Chondrocyte (in vitro differentiated cells): ENCODE measurements around the gene IGSF1. TPM values are rescaled to one million over a fixed set of nuclear protein-coding genes. Genes with fewer than 3 reads are reported as not detected.
A peak's percentile ranks its signal among the peaks of the same experiment; 100 is the strongest.

Experiments
- DNase-seq: peaks from one replicate; pipeline ENCODE4 v3.0.0; 2021; ENCODE audit warnings: mixed read lengths, low spot score
- H3K27ac Mint-ChIP-seq: one replicate; pipeline ENCODE4 v1.8.0; 2021; ENCODE audit warnings: mild to moderate bottlenecking, moderate library complexity, mixed read lengths; ENCODE audit not compliant: unreplicated experiment
- H3K27me3 Mint-ChIP-seq: 2 replicates; pipeline ENCODE4 v1.8.0; 2021; ENCODE audit warnings: low read depth, mixed read lengths
- H3K36me3 Mint-ChIP-seq: 2 replicates; pipeline ENCODE4 v1.8.0; 2021; ENCODE audit warnings: low read depth, mixed read lengths
- H3K4me1 Mint-ChIP-seq: 2 replicates; pipeline ENCODE4 v1.8.0; 2021; ENCODE audit warnings: low read depth, mild to moderate bottlenecking, mixed read lengths
- H3K4me3 Mint-ChIP-seq: one replicate; pipeline ENCODE4 v1.8.0; 2021; ENCODE audit warnings: mild to moderate bottlenecking, moderate library complexity, mixed read lengths; ENCODE audit not compliant: unreplicated experiment
- H3K9me3 Mint-ChIP-seq: 2 replicates; pipeline ENCODE4 v1.8.0; 2021; ENCODE audit warnings: low read depth, mixed read lengths
- CTCF ChIP-seq: fragments of 200-600 bp; sonication (generic); IDR thresholded peaks from 2 replicates; pipeline ENCODE4 v1.5.0; 2021; ENCODE audit warnings: antibody characterized with exemption, mild to moderate bottlenecking, moderate library complexity
- long read RNA-seq: library from polyadenylated mRNA; stranded (forward); transcript quantifications from one replicate; pipeline ENCODE4 v2.0.0, GENCODE V29; 2021
- total RNA-seq: library from RNA; stranded (reverse); gene quantifications from 3 replicates; pipeline ENCODE4 v1.2.1, GENCODE V29; 2021

The IGSF1 gene
- 2.8 to 3.9 TPM (median 3.5 TPM) in 3 replicates for total RNA-seq
- long read RNA-seq, partial matches to known transcripts = 1 of 7 reads
- long read RNA-seq, other reads (novel, unspliced or antisense) = 6 of 7 reads

- Mint-ChIP-seq H3K27me3 (no peaks in the 10 kb centered on the region), H3K4me3 (peak within 1 kb of the TSS; percentile 70), H3K27ac (peak within 1 kb of the TSS; percentile 29), H3K9me3 (no peaks in the 10 kb centered on the region), H3K36me3 (no peaks in the 10 kb centered on the region), H3K4me1 (peaks cover 10% of the 10 kb centered on the region)
- DNase-seq = no peak
- no peak for TF ChIP-seq CTCF
Measured at GRCh38 chrX:131288738-131289511, at the start of gene IGSF1. TSS of gene IGSF1 (minus strand) at chrX:131289306. CDS start at chrX:131286674, 2,632 bp downstream.

DNA sequence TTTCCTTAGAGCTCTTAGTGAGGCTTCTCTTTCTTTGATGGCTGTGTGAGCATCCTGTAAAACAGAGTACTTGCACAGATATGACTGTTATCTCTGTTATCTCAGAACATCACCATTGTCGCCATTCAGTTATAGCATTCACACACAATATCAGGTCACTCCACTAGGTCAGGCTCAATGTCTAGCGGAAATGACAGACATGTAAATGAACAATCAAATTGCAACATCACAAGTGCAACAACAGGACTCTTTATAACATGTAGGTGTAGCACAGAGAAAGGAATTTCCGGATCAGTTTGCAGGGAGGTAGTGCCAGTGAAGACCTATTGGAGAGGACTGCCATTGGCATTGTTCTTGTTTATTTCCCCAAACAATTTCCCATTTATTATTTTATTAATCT is 43.2 kb upstream of the IGSF1 start:
- no peaks in the 10 kb centered on the region for H3K27me3 Mint-ChIP-seq
- H3K4me3 Mint-ChIP-seq = no peak overlapping the region
- TF ChIP-seq CTCF = no peak
- no peak overlapping the region for H3K27ac Mint-ChIP-seq
- DNase-seq = no peak
- H3K4me1 Mint-ChIP-seq = peaks cover 6% of the 10 kb centered on the region
- peaks cover 8% of the 10 kb centered on the region for H3K36me3 Mint-ChIP-seq
- peaks cover 3% of the 10 kb centered on the region for H3K9me3 Mint-ChIP-seq

GRCh38 chrX:131331152-131331551 is 42.0 kb upstream of the IGSF1 start:
- Mint-ChIP-seq H3K27ac (no peak overlapping the region), H3K36me3 (peaks cover 8% of the 10 kb centered on the region), H3K9me3 (peaks cover 3% of the 10 kb centered on the region), H3K27me3 (no peaks in the 10 kb centered on the region), H3K4me3 (no peak overlapping the region), H3K4me1 (peaks cover 6% of the 10 kb centered on the region)
- DNase-seq = no peak
- TF ChIP-seq CTCF = no peak

- no peak overlapping the region for H3K27ac Mint-ChIP-seq
- H3K27me3 Mint-ChIP-seq = no peaks in the 10 kb centered on the region
- H3K36me3 Mint-ChIP-seq = peaks cover 8% of the 10 kb centered on the region
- no peak for DNase-seq
- no peak overlapping the region for H3K4me3 Mint-ChIP-seq
- no peak for TF ChIP-seq CTCF
- H3K9me3 Mint-ChIP-seq = peaks cover 3% of the 10 kb centered on the region
- H3K4me1 Mint-ChIP-seq = peaks cover 5% of the 10 kb centered on the region
Measured at GRCh38 chrX:131330735-131331134, 41.6 kb upstream of the IGSF1 start.

DNA sequence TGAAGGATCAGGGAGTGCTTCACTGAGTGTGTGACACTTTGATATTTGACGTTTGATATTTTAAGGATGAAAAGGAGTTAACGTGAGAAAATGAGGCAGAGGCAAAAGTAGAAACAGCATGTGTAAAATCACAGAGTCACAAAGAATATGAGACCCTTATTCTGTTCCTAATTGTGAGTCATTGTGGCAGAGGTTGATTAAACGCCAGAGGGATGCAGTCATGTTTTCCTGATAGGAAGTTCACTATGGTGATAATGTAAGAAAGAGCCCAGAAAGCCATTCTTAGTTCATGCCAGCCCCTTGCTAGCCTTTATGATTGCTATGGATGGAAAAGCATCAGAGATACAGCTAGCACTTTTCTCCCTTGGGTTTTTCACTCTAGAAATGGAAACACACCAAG is 33.5 kb upstream of the IGSF1 start:
- Mint-ChIP-seq H3K27ac (no peak overlapping the region), H3K27me3 (no peaks in the 10 kb centered on the region), H3K4me1 (no peaks in the 10 kb centered on the region), H3K9me3 (peaks cover 3% of the 10 kb centered on the region), H3K36me3 (peaks cover 2% of the 10 kb centered on the region), H3K4me3 (no peak overlapping the region)
- no peak for TF ChIP-seq CTCF
- DNase-seq = no peak
